ENCODE data around the gene AKT2.
A peak's percentile ranks its signal among the peaks of the same experiment; 100 is the strongest.

Gene AKT2

GRCh38 chr19:40249781-40250180 lies 35.4 kb downstream of the AKT2 start:
- DNase-seq, result no peak

DNA sequence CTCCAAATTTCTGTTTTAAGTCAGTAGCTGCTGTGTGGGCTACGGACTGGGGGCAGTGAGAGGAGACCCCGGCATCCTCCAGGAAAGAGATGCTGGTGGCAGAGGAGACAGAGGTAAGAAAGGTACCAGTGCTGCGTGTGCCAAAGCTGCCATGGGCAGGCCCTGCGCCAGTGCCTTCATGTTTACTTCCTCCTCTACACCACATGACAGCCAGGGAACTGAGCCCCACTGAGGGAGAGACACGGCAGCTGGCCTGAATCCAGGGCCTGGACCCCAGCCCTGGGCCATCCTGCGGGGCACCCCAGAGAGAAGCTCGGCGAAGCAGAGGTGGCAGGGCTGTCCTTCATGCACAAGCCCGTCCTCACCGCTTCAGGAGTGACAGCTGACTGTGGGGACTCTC lies 35.9 kb downstream of the AKT2 start:
- no peak for DNase-seq

DNA sequence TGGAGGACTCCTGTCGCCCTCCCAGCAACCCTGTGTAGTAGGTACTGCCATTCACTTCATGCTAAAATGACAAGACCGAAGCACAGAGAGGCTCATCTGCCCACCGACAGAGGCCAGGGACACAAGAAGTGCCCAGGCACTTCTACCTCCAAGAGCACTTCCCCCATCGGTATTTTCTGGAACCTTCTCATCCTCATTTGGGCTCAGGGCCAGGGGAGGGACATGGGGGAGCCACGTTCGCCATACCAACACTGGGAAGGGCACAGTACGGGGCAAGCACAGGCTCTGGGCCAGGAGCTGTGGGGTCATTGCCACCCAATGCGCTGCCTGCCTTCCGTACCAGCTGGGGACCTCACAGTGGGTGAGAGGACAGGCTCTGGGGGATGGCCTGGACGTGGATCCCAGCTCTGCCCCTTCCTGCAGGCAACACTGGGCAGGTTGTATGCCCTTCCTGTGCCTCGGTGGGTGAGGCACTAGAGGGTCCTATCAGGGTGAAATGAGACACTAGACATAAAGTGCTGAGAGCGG lies 37.3 kb downstream of the AKT2 start:
- DNase-seq, result no peak

GRCh38 chr19:40247178-40247577 lies 38.0 kb downstream of the AKT2 start:
- DNase-seq, result no peak

GRCh38 chr19:40246292-40247073 lies 38.7 kb downstream of the AKT2 start:
- DNase-seq, result no peak

GRCh38 chr19:40245506-40246128 lies 39.5 kb downstream of the AKT2 start:
- no peak for DNase-seq

GRCh38 chr19:40244579-40245317 lies 40.4 kb downstream of the AKT2 start:
- no peak for DNase-seq

GRCh38 chr19:40243181-40243580 lies 42.0 kb downstream of the AKT2 start:
- no peak for DNase-seq

- no peak for DNase-seq
Observed at GRCh38 chr19:40242480-40242879, 42.7 kb downstream of the AKT2 start.

DNA sequence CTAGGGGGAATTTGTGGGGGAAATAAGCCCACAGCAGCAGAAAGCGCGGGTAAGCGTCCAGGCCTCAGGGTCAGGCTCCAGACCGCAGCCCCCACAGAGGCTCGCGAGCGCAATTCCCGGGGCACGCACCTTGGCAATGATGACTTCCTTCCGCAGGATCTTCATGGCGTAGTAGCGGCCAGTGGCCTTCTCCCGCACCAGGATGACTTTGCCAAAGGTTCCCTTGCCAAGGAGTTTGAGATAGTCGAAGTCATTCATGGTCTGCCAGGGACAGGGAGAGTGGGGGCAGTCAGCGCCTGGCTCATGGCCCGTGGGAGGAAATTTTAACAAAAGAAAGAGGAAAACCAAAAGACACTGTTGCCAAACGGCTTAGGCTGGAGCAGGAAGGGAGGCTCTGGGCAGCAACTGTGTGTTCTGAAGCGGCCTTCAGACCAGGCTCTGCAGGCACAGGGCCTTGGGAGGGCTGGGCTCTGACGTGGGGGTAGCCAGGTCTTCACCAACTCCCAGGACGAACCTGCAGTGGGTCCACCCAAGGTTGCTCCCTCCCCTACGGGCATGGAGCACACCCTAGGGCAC lies 43.2 kb downstream of the AKT2 start:
- peak; percentile 82 to 93 for DNase-seq

DNA sequence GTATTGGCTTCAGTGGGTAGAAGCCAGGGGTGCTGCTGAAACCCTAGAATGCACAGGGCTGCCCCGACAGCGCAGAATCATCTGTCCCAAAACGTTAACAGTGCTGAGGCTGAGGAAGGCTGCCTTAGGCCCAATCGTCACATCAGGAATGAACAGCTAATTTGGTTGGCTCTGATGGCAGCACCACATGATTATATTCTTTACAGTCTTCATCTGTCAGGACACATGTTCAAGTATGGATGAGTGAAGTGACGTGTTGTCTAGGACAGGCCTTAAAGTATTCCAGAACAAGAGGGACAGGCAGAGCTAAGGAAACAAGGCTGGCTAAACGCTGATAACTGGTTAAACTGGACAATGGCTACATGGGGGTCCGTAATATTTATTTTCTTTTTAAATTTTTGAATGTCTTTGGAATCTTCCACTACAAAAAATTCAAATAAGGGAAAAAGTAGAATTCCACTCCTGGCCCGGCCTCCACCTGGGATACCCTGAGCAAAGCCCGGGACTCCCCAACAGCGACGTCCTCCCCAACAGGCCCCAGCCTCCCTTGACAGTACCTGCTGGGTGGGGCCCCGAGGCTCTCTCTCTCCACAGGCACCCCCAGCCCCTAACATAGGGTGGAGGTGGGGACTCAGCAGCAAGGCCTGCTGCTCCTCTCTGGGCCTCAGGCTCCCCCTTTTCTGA lies 43.9 kb downstream of the AKT2 start:
- no peak for DNase-seq

DNA sequence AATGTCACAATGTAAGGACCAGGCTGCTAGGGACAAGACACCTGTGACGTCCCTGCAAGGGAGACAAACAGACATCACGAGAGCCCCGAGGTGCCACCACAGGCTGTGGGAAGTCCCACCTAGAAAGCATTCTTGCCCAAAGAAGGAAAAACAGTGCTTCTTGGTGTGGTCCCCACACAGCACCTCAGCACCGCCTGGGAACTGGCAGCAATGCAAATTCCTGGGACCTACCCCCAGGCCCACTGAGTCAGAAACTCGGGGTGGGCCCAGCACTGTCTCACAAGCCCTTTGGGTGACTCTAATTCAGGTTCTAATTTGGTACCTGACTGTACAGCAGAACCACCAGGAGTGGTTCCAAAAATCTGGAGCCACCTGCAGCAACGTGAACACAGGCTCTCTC lies 44.8 kb downstream of the AKT2 start:
- no peak for DNase-seq

DNA sequence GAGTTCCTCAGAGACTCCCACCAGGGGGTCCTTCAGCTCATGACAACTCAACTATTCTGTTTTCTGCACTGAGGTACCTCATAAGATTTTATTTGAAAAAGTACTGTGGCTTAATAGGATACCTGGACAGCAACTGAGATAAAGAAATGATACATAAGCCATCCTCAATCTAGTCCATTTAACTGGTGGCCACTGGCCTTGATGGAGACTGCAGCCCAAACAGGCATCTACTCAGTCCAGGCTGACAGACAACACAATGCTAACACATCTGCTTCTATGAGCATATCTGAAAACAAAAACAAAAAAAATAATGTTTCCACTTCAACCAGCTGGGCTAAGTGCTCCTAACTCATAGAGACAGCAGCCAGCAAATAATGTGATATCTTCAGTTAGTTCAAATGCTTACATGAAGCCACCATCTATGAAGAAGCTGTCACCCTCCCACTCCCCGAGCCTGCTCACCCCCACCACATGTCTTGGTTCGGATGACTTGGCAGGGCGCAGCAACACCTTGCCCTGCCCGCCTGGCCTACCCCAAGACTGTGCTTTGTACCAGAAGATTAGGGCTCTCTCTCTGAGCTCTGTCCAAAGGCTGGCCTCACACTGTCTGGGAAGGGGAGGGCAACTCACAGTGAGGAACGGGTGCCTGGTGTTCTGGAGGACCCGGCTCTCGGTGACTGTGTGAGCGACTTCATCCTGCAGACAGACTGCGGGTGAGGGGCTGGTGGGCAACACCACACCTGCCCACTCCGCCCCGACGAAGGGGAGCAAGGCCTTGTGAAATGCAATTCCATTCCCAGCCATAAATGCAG lies 45.5 kb downstream of the AKT2 start:
- DNase-seq, result no peak

GRCh38 chr19:40238775-40239174 lies 46.4 kb downstream of the AKT2 start:
- DNase-seq, result no peak

- no peak for DNase-seq
Observed at GRCh38 chr19:40237791-40238190, 47.4 kb downstream of the AKT2 start.

DNA sequence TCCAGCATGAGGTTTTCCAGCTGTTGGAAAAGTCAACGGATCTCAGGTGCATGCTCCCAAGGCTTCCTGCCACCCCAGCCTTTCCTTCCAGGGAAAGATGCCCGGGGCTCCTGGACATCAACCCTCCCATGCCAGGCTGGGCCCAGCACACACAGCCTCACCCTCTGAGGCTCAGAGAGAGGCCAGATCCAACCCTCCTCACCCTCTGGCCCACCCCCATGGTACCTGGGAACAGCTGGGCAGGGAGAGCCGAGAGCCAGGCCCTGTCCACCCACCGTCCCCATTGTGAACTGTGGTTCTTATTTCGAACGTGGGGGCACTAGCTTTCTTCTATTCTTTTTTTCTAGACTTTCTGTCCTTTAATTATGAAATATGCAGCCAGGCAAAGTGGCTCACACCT lies 48.8 kb downstream of the AKT2 start:
- DNase-seq, result no peak

DNA sequence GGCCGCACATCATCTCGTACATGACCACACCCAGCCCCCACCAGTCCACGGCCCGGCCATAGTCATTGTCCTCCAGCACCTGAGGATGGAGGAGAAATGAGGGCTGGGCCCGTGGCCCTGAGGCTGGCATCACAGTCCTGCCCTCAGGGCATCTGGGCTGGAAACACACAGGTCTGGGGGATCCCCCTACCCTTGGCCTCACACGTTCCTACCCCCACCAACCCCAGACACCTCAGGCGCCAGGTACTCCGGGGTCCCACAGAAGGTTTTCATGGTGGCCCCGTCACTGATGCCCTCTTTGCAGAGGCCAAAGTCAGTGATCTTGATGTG lies 49.2 kb downstream of the AKT2 start:
- DNase-seq, result no peak

- DNase-seq, result no peak
Observed at GRCh38 chr19:40235238-40236025, 49.7 kb downstream of the AKT2 start.

- no peak for DNase-seq
Observed at GRCh38 chr19:40234429-40235237, 50.5 kb downstream of the AKT2 start.

DNA sequence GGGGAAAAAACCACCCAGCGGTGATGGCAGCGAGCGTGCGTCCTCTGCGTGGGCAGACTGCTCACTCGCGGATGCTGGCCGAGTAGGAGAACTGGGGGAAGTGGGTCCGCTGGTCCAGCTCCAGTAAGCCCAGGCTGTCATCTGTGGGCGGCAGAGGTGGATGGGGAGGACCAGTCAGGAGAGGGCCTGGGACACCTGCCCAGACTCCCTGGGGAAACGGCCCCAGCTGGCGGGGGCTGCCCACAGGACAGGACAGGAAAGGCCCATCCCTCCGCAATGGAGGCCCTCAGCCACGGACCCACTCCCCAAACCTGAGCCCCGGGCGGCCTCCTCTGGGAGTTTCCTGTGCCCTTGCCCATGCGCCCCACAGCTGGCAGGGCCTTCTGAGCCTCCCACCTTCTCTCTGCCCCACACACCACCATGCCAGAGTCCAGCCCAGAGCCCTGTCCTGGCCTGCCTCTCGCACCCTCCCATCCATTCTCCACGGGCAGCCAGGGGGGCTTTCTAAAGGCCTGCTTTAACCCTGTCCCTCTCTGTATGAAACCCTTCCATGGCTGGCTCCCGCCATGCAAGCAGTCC lies 51.2 kb downstream of the AKT2 start:
- no peak for DNase-seq
